Keratinocyte (primary cell): ENCODE measurements around the gene MAST2. TPM values are rescaled to one million over a fixed set of nuclear protein-coding genes. Genes with fewer than 3 reads are reported as not detected.
"Not testable (repeated sequence)": the region's sequence is repeated elsewhere in the genome, so short reads cannot be mapped to it uniquely, and the experiment has no call there.

ENCODE experiments used
- DNase-seq: peaks from one replicate; pipeline ENCODE4 v3.0.0-alpha.2; 2011; ENCODE audit warnings: low read depth, missing footprints, low spot score
- FAIRE-seq: peaks from 2 replicates; lab custom pipeline; 2011; peaks lifted over from hg19 to GRCh38; lab: Jason Lieb, UNC
- H2AFZ ChIP-seq: 2 replicates; pipeline ENCODE4 v1.6.0; 2012; ENCODE audit warnings: low read length, control low read depth, inconsistent platforms; ENCODE audit not compliant: control insufficient read depth
- H3K27ac ChIP-seq: 2 replicates; pipeline ENCODE4 v1.5.1; 2011; ENCODE audit warnings: low read length; ENCODE audit not compliant: control insufficient read depth, insufficient read depth
- H3K27me3 ChIP-seq: 3 replicates; pipeline ENCODE4 v1.6.0; 2011; ENCODE audit warnings: low read length; ENCODE audit not compliant: control insufficient read depth, insufficient read depth; ENCODE audit errors: extremely low read depth
- H3K36me3 ChIP-seq, 2 experiments: 2 replicates in 1 of 2; 3 replicates in 1 of 2; pipeline ENCODE4 v1.5.1; 2011; ENCODE audit warnings: low read length in 2 of 2, mild to moderate bottlenecking in 1 of 2; ENCODE audit not compliant: control insufficient read depth in 2 of 2, insufficient read depth in 2 of 2; ENCODE audit errors: extremely low read depth in 1 of 2
- H3K4me1 ChIP-seq: 3 replicates; pipeline ENCODE4 v1.5.1; 2011; ENCODE audit warnings: low read length; ENCODE audit not compliant: control insufficient read depth, insufficient read depth; ENCODE audit errors: extremely low read depth
- H3K4me2 ChIP-seq: 3 replicates; pipeline ENCODE4 v1.6.0; 2011; ENCODE audit warnings: low read depth, low read length; ENCODE audit not compliant: control insufficient read depth, insufficient read depth; ENCODE audit errors: extremely low read depth
- H3K4me3 ChIP-seq, 3 experiments: fragments of 200-600 bp in 1 of 3; sonication (generic) in 1 of 3; 2 replicates in 2 of 3; 3 replicates in 1 of 3; pipeline ENCODE4 v1.5.1; 2011 to 2016; ENCODE audit warnings: low read length in 3 of 3, mild to moderate bottlenecking in 3 of 3, control low read depth in 2 of 3, inconsistent platforms in 1 of 3, low read depth in 1 of 3, mixed read lengths in 1 of 3, mixed run types in 1 of 3, moderate library complexity in 1 of 3; ENCODE audit not compliant: control insufficient read depth in 2 of 3, insufficient read depth in 2 of 3; ENCODE audit errors: extremely low read depth in 1 of 3
- H3K79me2 ChIP-seq: 2 replicates; pipeline ENCODE4 v1.6.0; 2012; ENCODE audit warnings: low read length; ENCODE audit not compliant: control insufficient read depth, insufficient read depth
- H3K9ac ChIP-seq: 3 replicates; pipeline ENCODE4 v1.6.0; 2011; ENCODE audit warnings: low read length; ENCODE audit not compliant: control insufficient read depth, insufficient read depth; ENCODE audit errors: extremely low read depth
- H3K9me1 ChIP-seq: 3 replicates; pipeline ENCODE4 v1.6.0; 2011; ENCODE audit warnings: low read length; ENCODE audit not compliant: control insufficient read depth, insufficient read depth; ENCODE audit errors: extremely low read depth
- H3K9me3 ChIP-seq: 2 replicates; pipeline ENCODE4 v1.5.1; 2012; ENCODE audit warnings: low read depth, low read length; ENCODE audit not compliant: control insufficient read depth
- H4K20me1 ChIP-seq: 3 replicates; pipeline ENCODE4 v1.6.0; 2011; ENCODE audit warnings: low read length; ENCODE audit not compliant: control insufficient read depth, insufficient read depth; ENCODE audit errors: extremely low read depth
- CTCF ChIP-seq, 3 experiments: IDR thresholded peaks in 1 of 3; conservative IDR thresholded peaks in 1 of 3; optimal IDR thresholded peaks in 1 of 3; 2 replicates in 2 of 3; 3 replicates in 1 of 3; pipeline versions ENCODE3 to v1.5.1; 2011; ENCODE audit warnings: low read length in 3 of 3, mild to moderate bottlenecking in 3 of 3, moderate library complexity in 2 of 3, control low read depth in 1 of 3, inconsistent platforms in 1 of 3; ENCODE audit not compliant: insufficient read depth in 2 of 3; ENCODE audit errors: extremely low read depth in 1 of 3
- EZH2 ChIP-seq: IDR thresholded peaks from one replicate; pipeline ENCODE4 v1.6.1; 2012; ENCODE audit warnings: inconsistent platforms, mild to moderate bottlenecking, low read length, moderate library complexity
- dilution Hi-C: fragments of 300-500 bp; cut with MboI; formaldehyde crosslinking; loops from one replicate; pipeline ENCODE4 v1.7.0; 2020; ENCODE audit warnings: low sequenced_read_pairs; ENCODE audit not compliant: extremely low pct_ligation_motif_present
- polyA plus RNA-seq, 5 experiments: library from polyadenylated mRNA; depleted of rRNA in 3 of 5; stranded (reverse) in 3 of 5; stranded (forward) in 1 of 5; unstranded in 1 of 5; fragments of >200 nt; gene quantifications; 1 replicate in 1 of 5; 2 replicates in 3 of 5; 3 replicates in 1 of 5; pipeline versions ENCODE4 v1.2.1 to v1.2.3, GENCODE V29; 2011 to 2012; ENCODE audit warnings: missing spikeins in 2 of 5, low read depth in 1 of 5, low replicate concordance in 1 of 5

Gene MAST2
- polyA plus RNA-seq, 1 donor (not counting 4 experiments of a cell fraction or from before 2014, with no cell fraction given), result 12.2 TPM

- Histone ChIP-seq H4K20me1 (no peaks in the 10 kb centered on the region), H3K4me3 (no peak overlapping the region), H3K9me3 (no peaks in the 10 kb centered on the region), H3K4me1 (peaks cover 13% of the 10 kb centered on the region), H3K4me2 (no peak overlapping the region), H3K36me3 (no peaks in the 10 kb centered on the region), H2AFZ (no peak overlapping the region), H3K79me2 (no peaks in the 10 kb centered on the region), H3K27ac (no peak overlapping the region), H3K9ac (no peak overlapping the region), H3K27me3 (no peaks in the 10 kb centered on the region), H3K9me1 (no peaks in the 10 kb centered on the region)
- FAIRE-seq, result no peak
- TF ChIP-seq EZH2 (no peak), CTCF (optimal IDR thresholded peaks at IDR 0.05 in 1 of 3, IDR thresholded peaks at IDR 0.05 in 1 of 3, conservative IDR thresholded peaks at IDR 0.05 in 1 of 3; ENCODE audit: extremely low read depth in 1 of 3, insufficient read depth in 2 of 3, low read length in 3 of 3) (no peak)
- no peak for DNase-seq
- dilution Hi-C loops, result no loop called here
Measured at GRCh38 chr1:45945426-45945825, 142.0 kb downstream of the MAST2 start.

GRCh38 chr1:45949462-45949861, 146.1 kb downstream of the MAST2 start:
- H3K4me3 ChIP-seq, H3K4me2 ChIP-seq, H2AFZ ChIP-seq, dilution Hi-C loops, H3K27ac ChIP-seq, H3K9ac ChIP-seq, FAIRE-seq, H3K27me3 ChIP-seq, H3K9me3 ChIP-seq, DNase-seq, H3K79me2 ChIP-seq, H3K9me1 ChIP-seq, H4K20me1 ChIP-seq, H3K36me3 ChIP-seq: not testable (repeated sequence)
- H3K4me1 ChIP-seq, result peaks cover 31% of the 10 kb centered on the region

- TF ChIP-seq EZH2 (no peak), CTCF (optimal IDR thresholded peaks at IDR 0.05 in 1 of 3, IDR thresholded peaks at IDR 0.05 in 1 of 3, conservative IDR thresholded peaks at IDR 0.05 in 1 of 3; ENCODE audit: extremely low read depth in 1 of 3, insufficient read depth in 2 of 3, low read length in 3 of 3) (no peak)
- Histone ChIP-seq H3K9ac (no peak overlapping the region), H3K79me2 (no peaks in the 10 kb centered on the region), H3K36me3 (no peaks in the 10 kb centered on the region), H4K20me1 (no peaks in the 10 kb centered on the region), H3K27ac (peak overlapping the region; percentile 25), H2AFZ (no peak overlapping the region), H3K4me3 (peak overlapping the region in 1 of 3 experiments; percentile 37), H3K27me3 (no peaks in the 10 kb centered on the region), H3K4me1 (peaks cover 20% of the 10 kb centered on the region), H3K4me2 (peak overlapping the region; percentile 57), H3K9me1 (no peaks in the 10 kb centered on the region), H3K9me3 (no peaks in the 10 kb centered on the region)
- dilution Hi-C loops, result no loop called here
- FAIRE-seq (peak; percentile 95), DNase-seq (peak; percentile 44)
Measured at GRCh38 chr1:45952072-45952471, 148.7 kb downstream of the MAST2 start.
